GM12874 (cell line): ENCODE data around the gene GNG13.

Experiments used
- CTCF ChIP-seq: IDR thresholded peaks from 2 replicates; pipeline ENCODE4 v1.5.1; 2011; ENCODE audit warnings: low read depth, mild to moderate bottlenecking, control low read depth, low read length, moderate library complexity; ENCODE audit not compliant: insufficient read depth

Gene GNG13

GRCh38 chr16:799948-800833 is at the start of gene GNG13:
GNG13 (minus strand) TSS chr16:800734; CDS start chr16:799077, 1,657 bp downstream.
- TF ChIP-seq CTCF, result no peak

- no peak for TF ChIP-seq CTCF
These were observed 48.1 kb upstream of the GNG13 start for GRCh38 chr16:848510-849253.

- TF ChIP-seq CTCF, result no peak
These were observed 47.3 kb upstream of the GNG13 start for GRCh38 chr16:847681-848445.

- TF ChIP-seq CTCF, result no peak
These were observed 46.6 kb upstream of the GNG13 start for GRCh38 chr16:847151-847550.

- no peak for TF ChIP-seq CTCF
These were observed 44.8 kb upstream of the GNG13 start for GRCh38 chr16:845351-845745.

- TF ChIP-seq CTCF, result no peak
These were observed 44.3 kb upstream of the GNG13 start for GRCh38 chr16:844638-845350.

- no peak for TF ChIP-seq CTCF
These were observed 43.2 kb upstream of the GNG13 start for GRCh38 chr16:843771-844170.
